IPS-20b (cell line): ENCODE measurements around the gene HOXC11.

ENCODE experiments used
- H3K27ac ChIP-seq: one replicate; pipeline ENCODE4 v1.5.1; 2013; ENCODE audit warnings: low read length
- H3K27me3 ChIP-seq: 2 replicates; pipeline ENCODE4 v1.6.1; 2013; ENCODE audit warnings: mild to moderate bottlenecking, low read length, inconsistent platforms; ENCODE audit not compliant: insufficient read depth
- H3K36me3 ChIP-seq: 2 replicates; pipeline ENCODE4 v1.6.1; 2013; ENCODE audit warnings: low read depth, mild to moderate bottlenecking, inconsistent platforms, low read length, moderate library complexity; ENCODE audit not compliant: insufficient read depth
- H3K4me1 ChIP-seq: 2 replicates; pipeline ENCODE4 v1.6.1; 2013; ENCODE audit warnings: mild to moderate bottlenecking, control low read depth, inconsistent platforms, low read length, moderate library complexity; ENCODE audit not compliant: insufficient read depth
- H3K4me3 ChIP-seq: 2 replicates; pipeline ENCODE4 v1.5.1; 2013; ENCODE audit warnings: mild to moderate bottlenecking, low read length, inconsistent platforms
- H3K9ac ChIP-seq: 2 replicates; pipeline ENCODE4 v1.6.1; 2013; ENCODE audit warnings: low read depth, mild to moderate bottlenecking, inconsistent platforms, low read length, moderate library complexity
- H3K9me3 ChIP-seq: 2 replicates; pipeline ENCODE4 v1.6.1; 2013; ENCODE audit warnings: mild to moderate bottlenecking, low read depth, low read length, inconsistent platforms; ENCODE audit not compliant: insufficient read depth

HOXC11 gene

GRCh38 chr12:53955036-53955775 lies 17.7 kb upstream of the HOXC11 start:
- H3K27ac ChIP-seq: no peak overlapping the region
- H3K36me3 ChIP-seq: no peaks in the 10 kb centered on the region
- H3K9ac ChIP-seq: no peak overlapping the region
- H3K4me3 ChIP-seq: no peak overlapping the region
- H3K9me3 ChIP-seq: peaks cover 8% of the 10 kb centered on the region; the same call in 1 of the 2 replicates
- no peaks in the 10 kb centered on the region for H3K4me1 ChIP-seq
- peaks cover 100% of the 10 kb centered on the region for H3K27me3 ChIP-seq

- no peaks in the 10 kb centered on the region for H3K36me3 ChIP-seq
- H3K4me1 ChIP-seq: no peaks in the 10 kb centered on the region
- H3K9ac ChIP-seq: no peak overlapping the region
- no peak overlapping the region for H3K4me3 ChIP-seq
- peaks cover 100% of the 10 kb centered on the region for H3K27me3 ChIP-seq
- peaks cover 8% of the 10 kb centered on the region; the same call in 1 of the 2 replicates for H3K9me3 ChIP-seq
- no peak overlapping the region for H3K27ac ChIP-seq
Measured at GRCh38 chr12:53955776-53956250, 17.1 kb upstream of the HOXC11 start.

- peaks cover 100% of the 10 kb centered on the region for H3K27me3 ChIP-seq
Measured at GRCh38 chr12:53956251-53956887, 16.6 kb upstream of the HOXC11 start.

GRCh38 chr12:53956914-53957536 lies 15.9 kb upstream of the HOXC11 start:
- Histone ChIP-seq H3K27ac (no peak overlapping the region), H3K36me3 (no peaks in the 10 kb centered on the region), H3K27me3 (peaks cover 100% of the 10 kb centered on the region), H3K9me3 (peaks cover 8% of the 10 kb centered on the region; the same call in 1 of the 2 replicates), H3K4me1 (no peaks in the 10 kb centered on the region), H3K9ac (no peak overlapping the region), H3K4me3 (no peak overlapping the region)

More at GRCh38 chr12:53956251-53956887, 16.6 kb upstream of the HOXC11 start:
- H3K27ac ChIP-seq: no peak overlapping the region
- H3K9ac ChIP-seq: no peak overlapping the region
- H3K36me3 ChIP-seq: no peaks in the 10 kb centered on the region
- H3K9me3 ChIP-seq: peaks cover 8% of the 10 kb centered on the region; the same call in 1 of the 2 replicates
- H3K4me3 ChIP-seq: no peak overlapping the region
- no peaks in the 10 kb centered on the region for H3K4me1 ChIP-seq

GRCh38 chr12:53958128-53958527 lies 14.8 kb upstream of the HOXC11 start:
- H3K27ac ChIP-seq: no peak overlapping the region
- no peak overlapping the region for H3K4me3 ChIP-seq
- H3K27me3 ChIP-seq: peaks cover 100% of the 10 kb centered on the region
- H3K9me3 ChIP-seq: peaks cover 8% of the 10 kb centered on the region; the same call in 1 of the 2 replicates
- H3K4me1 ChIP-seq: no peaks in the 10 kb centered on the region
- no peaks in the 10 kb centered on the region for H3K36me3 ChIP-seq
- no peak overlapping the region for H3K9ac ChIP-seq

GRCh38 chr12:53959314-53959713 lies 13.6 kb upstream of the HOXC11 start:
- H3K4me3 ChIP-seq: no peak overlapping the region
- no peak overlapping the region for H3K27ac ChIP-seq
- no peaks in the 10 kb centered on the region for H3K4me1 ChIP-seq
- H3K9ac ChIP-seq: no peak overlapping the region
- H3K36me3 ChIP-seq: no peaks in the 10 kb centered on the region
- H3K27me3 ChIP-seq: peaks cover 100% of the 10 kb centered on the region
- peaks cover 8% of the 10 kb centered on the region; the same call in 1 of the 2 replicates for H3K9me3 ChIP-seq

- Histone ChIP-seq H3K4me1 (no peaks in the 10 kb centered on the region), H3K4me3 (no peak overlapping the region), H3K27me3 (peaks cover 100% of the 10 kb centered on the region), H3K9me3 (peaks cover 8% of the 10 kb centered on the region; the same call in 1 of the 2 replicates), H3K27ac (no peak overlapping the region), H3K9ac (no peak overlapping the region), H3K36me3 (no peaks in the 10 kb centered on the region)
Measured at GRCh38 chr12:53960187-53961024, 12.5 kb upstream of the HOXC11 start.

- Histone ChIP-seq H3K4me3 (no peak overlapping the region), H3K27me3 (peaks cover 100% of the 10 kb centered on the region), H3K9ac (no peak overlapping the region), H3K4me1 (no peaks in the 10 kb centered on the region), H3K9me3 (peaks cover 8% of the 10 kb centered on the region; the same call in 1 of the 2 replicates), H3K27ac (no peak overlapping the region), H3K36me3 (no peaks in the 10 kb centered on the region)
Measured at GRCh38 chr12:53961025-53961761, 11.7 kb upstream of the HOXC11 start.

GRCh38 chr12:53963005-53963404 lies 9.9 kb upstream of the HOXC11 start:
- peaks cover 6% of the 10 kb centered on the region; the same call in 1 of the 2 replicates for H3K9me3 ChIP-seq
- H3K36me3 ChIP-seq: no peaks in the 10 kb centered on the region
- H3K4me3 ChIP-seq: no peak overlapping the region
- no peak overlapping the region for H3K9ac ChIP-seq
- H3K4me1 ChIP-seq: no peaks in the 10 kb centered on the region
- H3K27me3 ChIP-seq: peaks cover 100% of the 10 kb centered on the region
- H3K27ac ChIP-seq: no peak overlapping the region

- Histone ChIP-seq H3K4me1 (no peaks in the 10 kb centered on the region), H3K9me3 (peaks cover 6% of the 10 kb centered on the region; the same call in 1 of the 2 replicates), H3K9ac (no peak overlapping the region), H3K36me3 (no peaks in the 10 kb centered on the region), H3K27me3 (peaks cover 100% of the 10 kb centered on the region), H3K4me3 (no peak overlapping the region), H3K27ac (no peak overlapping the region)
Measured at GRCh38 chr12:53963434-53964314, 9.3 kb upstream of the HOXC11 start.
